Epithelial cell of esophagus (primary cell): ENCODE measurements around the gene C2orf78.
"Not testable (repeated sequence)": the region's sequence is repeated elsewhere in the genome, so short reads cannot be mapped to it uniquely, and the experiment has no call there.

ENCODE experiments used
- DNase-seq: peaks from one replicate; pipeline ENCODE4 v3.0.0; 2010; ENCODE audit warnings: low read depth
- H3K4me3 ChIP-seq: 2 replicates; pipeline ENCODE4 v1.5.1; 2011; ENCODE audit warnings: mild to moderate bottlenecking, low read length, control low read depth
- TF ChIP-seq, protein P1 (sequence below): IDR thresholded peaks from 2 replicates; pipeline ENCODE4 v1.5.1; 2011; ENCODE audit warnings: low read depth, mild to moderate bottlenecking, low read length, control low read depth, inconsistent platforms; ENCODE audit not compliant: insufficient read depth; ENCODE audit errors: missing control alignments

Gene C2orf78

DNA sequence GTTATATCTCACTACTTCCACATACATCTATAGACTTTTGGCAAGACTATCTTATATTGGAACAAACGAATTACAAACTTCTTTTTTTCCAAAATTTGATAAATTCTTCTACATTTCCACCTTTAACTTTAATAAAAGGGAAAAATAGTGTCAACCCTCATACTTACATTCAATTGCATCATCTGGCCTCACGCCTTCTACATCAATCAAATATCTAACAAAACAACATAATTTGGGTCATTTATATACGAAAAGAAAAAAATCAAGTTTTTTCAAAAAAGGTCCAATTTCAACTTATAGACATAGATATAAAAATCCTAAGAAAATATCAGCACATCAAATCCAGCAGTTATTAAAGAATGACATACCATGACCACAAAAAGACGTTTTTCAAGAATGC lies 17.0 kb upstream of the C2orf78 start:
- H3K4me3 ChIP-seq, result no peak overlapping the region
- no peak for DNase-seq
- TF ChIP-seq, protein P1, sequence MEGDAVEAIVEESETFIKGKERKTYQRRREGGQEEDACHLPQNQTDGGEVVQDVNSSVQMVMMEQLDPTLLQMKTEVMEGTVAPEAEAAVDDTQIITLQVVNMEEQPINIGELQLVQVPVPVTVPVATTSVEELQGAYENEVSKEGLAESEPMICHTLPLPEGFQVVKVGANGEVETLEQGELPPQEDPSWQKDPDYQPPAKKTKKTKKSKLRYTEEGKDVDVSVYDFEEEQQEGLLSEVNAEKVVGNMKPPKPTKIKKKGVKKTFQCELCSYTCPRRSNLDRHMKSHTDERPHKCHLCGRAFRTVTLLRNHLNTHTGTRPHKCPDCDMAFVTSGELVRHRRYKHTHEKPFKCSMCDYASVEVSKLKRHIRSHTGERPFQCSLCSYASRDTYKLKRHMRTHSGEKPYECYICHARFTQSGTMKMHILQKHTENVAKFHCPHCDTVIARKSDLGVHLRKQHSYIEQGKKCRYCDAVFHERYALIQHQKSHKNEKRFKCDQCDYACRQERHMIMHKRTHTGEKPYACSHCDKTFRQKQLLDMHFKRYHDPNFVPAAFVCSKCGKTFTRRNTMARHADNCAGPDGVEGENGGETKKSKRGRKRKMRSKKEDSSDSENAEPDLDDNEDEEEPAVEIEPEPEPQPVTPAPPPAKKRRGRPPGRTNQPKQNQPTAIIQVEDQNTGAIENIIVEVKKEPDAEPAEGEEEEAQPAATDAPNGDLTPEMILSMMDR, result no peak

DNA sequence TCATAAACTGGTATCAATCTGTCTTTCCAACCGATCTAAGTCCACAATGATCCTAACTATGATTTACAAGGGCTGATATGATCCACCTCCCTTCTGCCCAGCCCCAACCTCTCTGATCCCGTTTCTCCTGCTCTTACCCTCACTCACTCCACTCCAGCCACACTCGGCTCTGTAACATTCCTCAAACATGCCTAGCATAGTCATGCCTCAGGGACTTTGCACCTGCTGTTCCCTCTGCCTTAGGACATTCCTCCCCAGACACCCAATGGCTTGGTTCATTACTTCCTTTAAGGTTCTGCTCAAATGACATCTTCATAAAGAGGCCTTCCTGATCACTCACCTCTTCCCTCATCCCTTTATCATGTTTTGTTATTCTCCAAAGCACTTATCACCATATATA lies 13.3 kb upstream of the C2orf78 start:
- H3K4me3 ChIP-seq, result no peak overlapping the region
- no peak for DNase-seq
- TF ChIP-seq, protein P1, result no peak

DNA sequence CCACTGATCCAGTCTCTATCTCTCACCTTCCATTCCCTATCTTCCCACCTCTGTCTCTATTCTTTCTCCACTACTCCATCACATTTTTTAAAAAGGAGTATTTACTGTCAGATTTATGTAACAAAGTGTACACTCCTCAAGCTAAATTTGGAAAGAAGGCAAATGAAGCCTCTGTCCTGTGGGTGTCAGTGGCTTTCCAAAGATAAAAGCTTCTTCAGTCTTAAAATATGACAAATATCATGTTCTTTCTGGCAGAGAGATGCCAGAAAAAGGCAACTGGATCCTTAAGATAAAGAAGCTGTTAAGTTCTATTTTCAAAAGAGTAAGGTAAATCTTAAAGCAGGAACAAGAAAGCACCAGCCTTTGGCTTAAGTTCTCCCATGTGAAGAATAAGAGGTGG lies 11.2 kb upstream of the C2orf78 start:
- TF ChIP-seq, protein P1, result no peak
- no peak overlapping the region for H3K4me3 ChIP-seq
- DNase-seq, result no peak

DNA sequence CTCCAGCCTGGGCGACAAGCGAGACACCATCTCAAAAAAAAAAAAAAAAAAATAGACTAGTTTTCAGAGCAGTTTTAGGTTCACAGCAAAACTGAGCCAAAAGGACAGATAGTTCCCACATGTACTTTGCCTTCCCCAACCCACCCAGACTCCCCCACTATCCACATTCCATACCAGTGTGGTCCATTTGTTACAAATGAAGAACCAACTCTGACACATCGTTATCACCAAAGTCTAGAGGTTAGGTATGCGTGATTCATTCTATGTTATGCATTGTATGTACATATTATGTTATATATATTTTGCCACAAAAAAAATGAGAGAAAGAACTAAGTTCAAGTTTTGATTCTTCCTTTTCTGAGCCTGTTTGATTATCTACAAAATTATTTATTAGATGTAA lies 7.6 kb upstream of the C2orf78 start:
- H3K4me3 ChIP-seq, result peak overlapping the region; percentile 21
- TF ChIP-seq, protein P1, result no peak
- peak; percentile 80 for DNase-seq

DNA sequence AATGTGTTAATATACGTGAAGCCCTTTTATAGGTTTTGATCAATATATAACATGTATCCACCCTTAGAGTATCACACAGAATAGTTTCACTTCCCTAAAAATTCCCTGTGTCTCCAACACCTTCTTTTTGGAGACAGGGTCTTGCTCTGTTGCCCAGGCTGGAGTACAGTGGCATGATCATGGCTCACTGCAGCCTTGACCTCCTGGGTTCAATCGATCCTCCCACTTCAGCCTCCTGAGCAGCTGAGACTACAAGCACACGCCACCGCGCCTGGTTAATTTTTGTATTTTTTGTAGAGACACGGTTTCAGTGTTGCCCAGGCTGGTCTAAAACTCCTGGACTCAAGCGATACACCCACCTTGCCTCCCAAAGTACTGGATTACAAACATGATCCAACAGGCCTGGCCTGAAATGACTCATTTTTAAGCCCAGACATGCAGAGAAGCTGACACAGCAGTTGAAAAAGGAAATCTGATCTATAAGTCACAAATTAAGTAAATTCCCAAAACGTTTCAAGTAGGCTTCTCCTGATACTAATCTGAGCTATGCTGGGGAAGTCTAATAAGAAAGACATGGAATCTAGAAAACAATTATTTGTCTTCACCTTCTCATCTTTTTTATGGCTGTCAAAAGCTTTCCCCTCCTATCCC lies 7.0 kb upstream of the C2orf78 start:
- TF ChIP-seq, protein P1, result no peak
- DNase-seq, result peak; percentile 98
- H3K4me3 ChIP-seq, result peak overlapping the region; percentile 21

DNA sequence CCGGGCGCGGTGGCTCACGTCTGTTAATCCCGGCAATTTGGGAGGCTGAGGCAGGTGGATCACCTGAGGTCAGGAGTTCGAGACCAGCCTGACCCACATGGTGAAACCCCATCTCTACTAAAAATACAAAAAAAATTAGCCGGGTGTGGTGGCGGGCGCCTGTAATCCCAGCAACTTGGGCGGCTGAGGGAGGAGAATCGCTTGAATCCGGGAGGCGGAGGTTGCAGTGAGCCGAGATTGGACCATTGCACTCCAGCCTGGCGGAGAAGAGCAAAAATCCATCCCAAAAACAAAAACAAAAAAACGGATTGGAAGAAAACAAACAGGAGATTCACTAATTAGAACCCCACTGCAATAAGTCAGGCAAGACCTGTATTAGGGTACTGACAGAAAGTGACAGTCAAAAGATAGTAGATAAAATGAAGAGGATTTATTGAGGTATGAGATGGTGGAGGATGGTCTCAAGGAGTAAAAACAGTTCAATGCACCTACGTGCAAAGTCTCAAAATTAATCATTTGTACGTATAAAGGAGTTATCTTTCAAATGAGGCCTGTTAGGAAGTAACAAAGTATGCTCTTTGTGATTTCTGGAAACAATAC lies 5.0 kb upstream of the C2orf78 start:
- peak overlapping the region; percentile 99 for H3K4me3 ChIP-seq
- not testable (repeated sequence) for DNase-seq

DNA sequence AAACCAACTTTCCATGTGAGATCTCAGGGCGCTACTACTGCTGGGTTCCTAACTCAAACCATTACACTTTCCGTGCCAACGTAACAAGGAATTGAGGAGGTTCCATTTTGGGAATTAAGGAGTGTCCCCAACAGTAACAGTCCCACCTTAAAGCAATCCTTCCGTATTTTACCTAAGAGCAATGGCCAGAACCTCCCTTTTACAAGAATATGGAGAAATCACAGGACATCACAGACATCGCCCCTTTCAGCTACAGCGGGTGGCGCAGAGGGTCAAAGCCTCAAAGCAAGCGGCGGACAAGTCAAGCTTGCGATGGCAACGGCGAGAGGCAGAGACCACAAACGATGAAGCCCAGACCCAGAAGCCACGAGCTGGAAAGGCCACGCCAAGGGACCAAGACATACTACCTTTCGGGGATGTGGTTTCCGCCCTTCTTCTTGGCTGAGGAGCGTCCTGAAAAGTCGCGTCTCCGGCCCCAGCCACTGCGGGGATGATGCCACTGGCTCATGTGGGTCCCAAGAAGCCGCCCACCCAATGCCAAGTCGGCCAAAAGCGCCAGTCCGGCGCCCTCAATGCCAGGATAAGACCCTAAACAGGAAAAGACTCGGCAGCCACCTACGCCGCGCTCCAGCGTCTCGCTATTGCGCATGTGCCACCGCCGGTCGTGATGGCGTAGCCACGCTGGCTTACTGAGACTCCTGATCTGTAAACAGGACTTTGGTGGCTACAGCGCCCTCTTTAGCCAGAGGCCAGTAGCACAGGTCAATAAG lies 4.3 kb upstream of the C2orf78 start, which contains the start of gene DUSP11:
Gene DUSP11, minus strand, starts transcription at position 637 of the 770 bp plus-strand sequence. Its CDS starts 129 bp downstream, at position 508.
- peak within 1 kb of the TSS; percentile 99 for H3K4me3 ChIP-seq
- TF ChIP-seq, protein P1, result peak; percentile 95

More for the DNA sequence above, 4.3 kb upstream of the C2orf78 start, which contains the start of gene DUSP11:
- DNase-seq, result peak; percentile 96
